A204.1 (cell line): Measurements from ENCODE around the gene HTR1D.

ENCODE experiments used
- FAIRE-seq: peaks from 2 replicates; lab custom pipeline; 2012; peaks lifted over from hg19 to GRCh38; lab: Jason Lieb, UNC

HTR1D gene

DNA sequence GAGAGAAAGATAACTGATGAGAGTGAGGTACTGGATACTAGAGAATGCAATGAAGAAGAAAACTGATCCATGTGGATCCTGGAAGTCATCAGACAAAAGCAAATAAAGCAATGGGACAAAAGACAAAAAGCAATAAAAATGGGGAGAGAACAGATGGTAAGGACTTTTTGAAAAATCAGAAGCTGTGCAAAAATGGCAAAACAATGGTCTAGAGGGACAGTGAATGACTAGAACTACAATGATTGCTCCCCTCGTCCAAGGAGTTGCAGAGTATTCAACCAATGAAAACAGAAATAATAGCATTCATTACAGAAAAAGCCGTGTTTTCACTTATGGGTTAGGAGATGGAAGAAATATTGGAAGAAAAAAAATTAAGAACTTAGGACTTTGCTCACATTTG is 67.2 kb downstream of the HTR1D start:
- FAIRE-seq, result no peak

DNA sequence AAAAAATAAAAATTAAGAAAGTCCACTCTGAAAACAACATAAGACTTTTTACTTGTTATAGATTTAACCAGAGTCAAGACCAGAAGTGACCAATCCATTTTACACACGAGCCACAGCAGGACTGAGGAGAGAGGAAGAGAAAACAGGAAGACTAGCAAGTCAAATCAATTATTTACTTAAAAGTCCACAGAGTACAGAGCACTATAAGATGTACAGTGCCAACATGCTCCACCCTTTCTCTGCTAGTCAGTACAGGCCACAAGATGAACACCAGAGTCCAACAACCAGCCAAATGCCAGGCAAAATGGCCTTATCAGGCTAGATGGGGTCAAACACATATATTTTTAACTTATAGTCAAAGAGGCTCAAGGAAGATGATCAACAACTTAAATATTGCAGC is 68.2 kb downstream of the HTR1D start:
- FAIRE-seq, result no peak

DNA sequence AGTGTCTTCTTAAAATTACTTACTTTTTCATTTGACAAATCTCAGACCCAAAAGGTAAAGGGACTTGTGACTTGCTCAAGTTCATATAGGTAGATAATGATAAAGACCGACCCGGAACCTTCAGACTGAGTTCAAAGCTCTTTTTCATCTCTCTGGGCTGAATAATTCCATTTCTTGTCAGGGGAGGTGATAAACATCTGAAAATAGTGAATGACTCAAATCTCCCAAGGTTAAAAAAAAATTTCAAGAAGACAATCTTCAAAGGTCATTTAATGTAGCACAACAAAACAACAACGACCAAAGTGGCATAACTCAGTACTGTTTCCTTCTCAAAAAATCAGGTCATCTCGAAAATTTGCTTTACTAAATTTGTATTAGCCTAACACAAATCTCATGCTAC is 69.2 kb downstream of the HTR1D start:
- FAIRE-seq, result no peak
